Smooth muscle cell (in vitro differentiated cells): ENCODE measurements around the gene USH1C. TPM values are rescaled to one million over a fixed set of nuclear protein-coding genes. Genes with fewer than 3 reads are reported as not detected.

ENCODE experiments used
- DNase-seq: peaks from one replicate; lab custom pipeline; 2025; ENCODE audit not compliant: unreplicated experiment; lab: John Stamatoyannopoulos, UW
- H2AFZ ChIP-seq: fragments of 200-600 bp; sonication (generic); 2 replicates; pipeline ENCODE4 v1.6.0; 2016; ENCODE audit warnings: antibody characterized with exemption, low read depth, mild to moderate bottlenecking
- H3F3A ChIP-seq: fragments of 200-600 bp; sonication (generic); 2 replicates; pipeline ENCODE4 v1.6.0; 2017; ENCODE audit warnings: antibody characterized with exemption, low read depth
- H3K27ac ChIP-seq: fragments of 200-600 bp; sonication (generic); 2 replicates; pipeline ENCODE4 v1.5.1; 2016; ENCODE audit warnings: low read depth, mild to moderate bottlenecking
- H3K27me3 ChIP-seq: fragments of 200-600 bp; sonication (generic); 2 replicates; pipeline ENCODE4 v1.6.1; 2016; ENCODE audit warnings: low read depth, mild to moderate bottlenecking
- H3K36me3 ChIP-seq: fragments of 200-600 bp; sonication (generic); 2 replicates; pipeline ENCODE4 v1.5.1; 2016; ENCODE audit warnings: low read depth
- H3K4me1 ChIP-seq: fragments of 200-600 bp; sonication (generic); 2 replicates; pipeline ENCODE4 v1.5.1; 2016; ENCODE audit warnings: low read depth
- H3K4me2 ChIP-seq: fragments of 200-600 bp; sonication (generic); 2 replicates; pipeline ENCODE4 v1.6.0; 2016; ENCODE audit warnings: mild to moderate bottlenecking
- H3K4me3 ChIP-seq: fragments of 200-600 bp; sonication (generic); 2 replicates; pipeline ENCODE4 v1.5.1; 2016; ENCODE audit warnings: mild to moderate bottlenecking
- H3K79me2 ChIP-seq: fragments of 200-600 bp; sonication (generic); 2 replicates; pipeline ENCODE4 v1.6.0; 2016; ENCODE audit warnings: low read depth, mild to moderate bottlenecking
- H3K9ac ChIP-seq: fragments of 200-600 bp; sonication (generic); 2 replicates; pipeline ENCODE4 v1.6.0; 2016; ENCODE audit warnings: low read depth
- H3K9me3 ChIP-seq: fragments of 200-600 bp; sonication (generic); replicated peaks from 2 replicates; pipeline ENCODE4 v1.5.1; 2016; ENCODE audit warnings: low read depth
- H4K20me1 ChIP-seq: fragments of 200-600 bp; sonication (generic); 2 replicates; pipeline ENCODE4 v1.6.0; 2016; ENCODE audit warnings: low read depth
- WGBS: methylation state at CpG from one replicate; pipeline ENCODE4 v1.1.7; 2016; ENCODE audit warnings: low lambda C conversion rate; 5-methylcytosine and 5-hydroxymethylcytosine counted together
- polyA plus RNA-seq: library from polyadenylated mRNA; unstranded; fragments of >200 nt; fragmentation: Nextera tagmentation; extraction: Ambion mirVana; gene quantifications from 2 replicates; pipeline ENCODE4 v1.2.1, GENCODE V29; 2016
- total RNA-seq: library from RNA; depleted of rRNA; stranded (reverse); fragments of >200 nt; gene quantifications from 2 replicates; pipeline ENCODE4 v1.2.3, GENCODE V29; 2014
- TF ChIP-seq, protein P1 (sequence below): fragments of 200-600 bp; sonication (generic); IDR thresholded peaks from 2 replicates; pipeline ENCODE4 v1.5.1; 2017; ENCODE audit warnings: borderline replicate concordance, mild to moderate bottlenecking, antibody characterized with exemption; ENCODE audit not compliant: insufficient read depth, poor library complexity, severe bottlenecking

The USH1C gene
- total and polyA plus RNA-seq, 2 experiments from 2014 or later: not detected

GRCh38 chr11:17445240-17445795 lies 98.9 kb downstream of the USH1C start:
- 85% methylated on average over 5 of the region's 5 CpGs for WGBS
- Histone ChIP-seq H4K20me1 (no peaks in the 10 kb centered on the region), H3K79me2 (no peaks in the 10 kb centered on the region), H2AFZ (no peak overlapping the region), H3F3A (no peaks in the 10 kb centered on the region), H3K36me3 (no peaks in the 10 kb centered on the region), H3K4me2 (no peak overlapping the region), H3K27ac (no peak overlapping the region), H3K4me3 (no peak overlapping the region), H3K9me3 (no peaks in the 10 kb centered on the region), H3K4me1 (no peaks in the 10 kb centered on the region), H3K27me3 (peaks cover 80% of the 10 kb centered on the region), H3K9ac (no peak overlapping the region)
- TF ChIP-seq, protein P1, sequence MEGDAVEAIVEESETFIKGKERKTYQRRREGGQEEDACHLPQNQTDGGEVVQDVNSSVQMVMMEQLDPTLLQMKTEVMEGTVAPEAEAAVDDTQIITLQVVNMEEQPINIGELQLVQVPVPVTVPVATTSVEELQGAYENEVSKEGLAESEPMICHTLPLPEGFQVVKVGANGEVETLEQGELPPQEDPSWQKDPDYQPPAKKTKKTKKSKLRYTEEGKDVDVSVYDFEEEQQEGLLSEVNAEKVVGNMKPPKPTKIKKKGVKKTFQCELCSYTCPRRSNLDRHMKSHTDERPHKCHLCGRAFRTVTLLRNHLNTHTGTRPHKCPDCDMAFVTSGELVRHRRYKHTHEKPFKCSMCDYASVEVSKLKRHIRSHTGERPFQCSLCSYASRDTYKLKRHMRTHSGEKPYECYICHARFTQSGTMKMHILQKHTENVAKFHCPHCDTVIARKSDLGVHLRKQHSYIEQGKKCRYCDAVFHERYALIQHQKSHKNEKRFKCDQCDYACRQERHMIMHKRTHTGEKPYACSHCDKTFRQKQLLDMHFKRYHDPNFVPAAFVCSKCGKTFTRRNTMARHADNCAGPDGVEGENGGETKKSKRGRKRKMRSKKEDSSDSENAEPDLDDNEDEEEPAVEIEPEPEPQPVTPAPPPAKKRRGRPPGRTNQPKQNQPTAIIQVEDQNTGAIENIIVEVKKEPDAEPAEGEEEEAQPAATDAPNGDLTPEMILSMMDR: no peak
- DNase-seq: no peak

- no peak overlapping the region for H3K4me3 ChIP-seq
- H3F3A ChIP-seq: no peaks in the 10 kb centered on the region
- no peak overlapping the region for H3K4me2 ChIP-seq
- 88% methylated on average over 2 of the region's 2 CpGs for WGBS
- H3K9me3 ChIP-seq: no peaks in the 10 kb centered on the region
- no peaks in the 10 kb centered on the region for H3K4me1 ChIP-seq
- no peaks in the 10 kb centered on the region for H3K36me3 ChIP-seq
- no peak for DNase-seq
- peaks cover 92% of the 10 kb centered on the region for H3K27me3 ChIP-seq
- TF ChIP-seq, protein P1: no peak
- no peak overlapping the region for H2AFZ ChIP-seq
- H3K79me2 ChIP-seq: no peaks in the 10 kb centered on the region
- H4K20me1 ChIP-seq: no peaks in the 10 kb centered on the region
- H3K9ac ChIP-seq: no peak overlapping the region
- H3K27ac ChIP-seq: no peak overlapping the region
Measured at GRCh38 chr11:17443926-17444690, 100.1 kb downstream of the USH1C start.

Other genes with a start within 250 kb of the USH1C start
- gene NCR3LG1, start 192.6 kb downstream of the USH1C start, total RNA-seq: 1.9 and 2.6 TPM in 2 replicates
- gene NCR3LG1, start 192.6 kb downstream of the USH1C start, polyA plus RNA-seq: 0.10 and 1.1 TPM in 2 replicates
- 0.22 TPM in 1 of 2 replicates, not detected in the other for gene KCNJ11, start 155.8 kb downstream of the USH1C start, total RNA-seq
- gene KCNJ11, start 155.8 kb downstream of the USH1C start, polyA plus RNA-seq: not detected in 2 replicates
- not detected in 2 replicates for gene ABCC8, start 67.6 kb downstream of the USH1C start, total RNA-seq
- gene ABCC8, start 67.6 kb downstream of the USH1C start, polyA plus RNA-seq: not detected in 2 replicates
- gene OTOG, start 2.8 kb upstream of the USH1C start, total RNA-seq: not detected in 2 replicates
- gene OTOG, start 2.8 kb upstream of the USH1C start, polyA plus RNA-seq: not detected in 2 replicates
- not detected in 2 replicates for gene MYOD1, start 175.2 kb upstream of the USH1C start, total RNA-seq
- gene MYOD1, start 175.2 kb upstream of the USH1C start, polyA plus RNA-seq: not detected in 2 replicates
- gene KCNC1, start 190.4 kb upstream of the USH1C start, total RNA-seq: 0.18 TPM in 1 of 2 replicates, not detected in the other
- gene KCNC1, start 190.4 kb upstream of the USH1C start, polyA plus RNA-seq: 0.30 TPM in 1 of 2 replicates, not detected in the other